MM.1S (cell line): ENCODE results near the gene SEMA4B.

Experiments used
- EZH2 ChIP-seq: fragments of 300-600 bp; sonication (generic); optimal IDR thresholded peaks from 2 replicates; pipeline ENCODE3; 2017; ENCODE audit warnings: low read depth, mild to moderate bottlenecking, antibody characterized with exemption, low read length, mixed read lengths
- EZH2phosphoT487 ChIP-seq: fragments of 300-600 bp; sonication (generic); IDR thresholded peaks from 2 replicates; pipeline ENCODE4 v1.6.1; 2018; ENCODE audit warnings: antibody characterized with exemption, low read length
- TF ChIP-seq, protein P1 (sequence below): fragments of 300-600 bp; sonication (generic); IDR thresholded peaks from 2 replicates; pipeline ENCODE4 v1.5.1; 2016; ENCODE audit warnings: antibody characterized with exemption, low read length, mixed read lengths

DNA sequence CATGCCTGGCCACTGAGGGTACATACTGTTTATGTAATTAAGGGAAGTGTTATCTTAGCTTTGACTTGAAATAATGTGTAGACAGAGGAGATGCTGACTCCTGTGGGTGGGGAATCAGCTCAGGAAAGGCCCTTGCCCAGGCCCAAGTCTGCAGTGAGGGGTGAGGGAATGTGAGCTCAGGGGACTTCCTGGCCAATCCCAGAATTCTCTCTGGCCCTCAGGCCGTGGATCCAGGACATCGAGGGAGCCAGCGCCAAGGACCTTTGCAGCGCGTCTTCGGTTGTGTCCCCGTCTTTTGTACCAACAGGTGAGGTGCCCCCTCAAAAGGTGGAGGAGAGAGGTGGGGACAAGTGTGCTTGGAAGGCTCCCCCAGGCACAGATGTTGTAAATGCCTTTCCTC lies 26.2 kb downstream of the SEMA4B start:
- TF ChIP-seq, protein P1, sequence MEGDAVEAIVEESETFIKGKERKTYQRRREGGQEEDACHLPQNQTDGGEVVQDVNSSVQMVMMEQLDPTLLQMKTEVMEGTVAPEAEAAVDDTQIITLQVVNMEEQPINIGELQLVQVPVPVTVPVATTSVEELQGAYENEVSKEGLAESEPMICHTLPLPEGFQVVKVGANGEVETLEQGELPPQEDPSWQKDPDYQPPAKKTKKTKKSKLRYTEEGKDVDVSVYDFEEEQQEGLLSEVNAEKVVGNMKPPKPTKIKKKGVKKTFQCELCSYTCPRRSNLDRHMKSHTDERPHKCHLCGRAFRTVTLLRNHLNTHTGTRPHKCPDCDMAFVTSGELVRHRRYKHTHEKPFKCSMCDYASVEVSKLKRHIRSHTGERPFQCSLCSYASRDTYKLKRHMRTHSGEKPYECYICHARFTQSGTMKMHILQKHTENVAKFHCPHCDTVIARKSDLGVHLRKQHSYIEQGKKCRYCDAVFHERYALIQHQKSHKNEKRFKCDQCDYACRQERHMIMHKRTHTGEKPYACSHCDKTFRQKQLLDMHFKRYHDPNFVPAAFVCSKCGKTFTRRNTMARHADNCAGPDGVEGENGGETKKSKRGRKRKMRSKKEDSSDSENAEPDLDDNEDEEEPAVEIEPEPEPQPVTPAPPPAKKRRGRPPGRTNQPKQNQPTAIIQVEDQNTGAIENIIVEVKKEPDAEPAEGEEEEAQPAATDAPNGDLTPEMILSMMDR = no peak
- no peak for TF ChIP-seq EZH2
- no peak for TF ChIP-seq EZH2phosphoT487
